Endothelial cell of umbilical vein (primary cell): ENCODE data around the gene NPLOC4. TPM values are rescaled to one million over a fixed set of nuclear protein-coding genes. Genes with fewer than 3 reads are reported as not detected.

Source experiments
- BruUV-seq: library from RNA; stranded (reverse); fragments of 400-500 nt; replicated peaks from 2 replicates; lab custom pipeline; 2021; lab: Mats Ljungman, UMichigan
- CTCF ChIA-PET: fragments of 300-600, 350-600 bp; sonication (Branson Sonifier 250); formaldehyde crosslinking; loops from one replicate; lab custom pipeline; 2021; ENCODE audit warnings: antibody characterized with exemption, inconsistent platforms; lab: Charles Lee
- POLR2A ChIA-PET: fragments of 300-600, 350-600 bp; sonication (Branson Sonifier 250); formaldehyde crosslinking; loops from one replicate; lab custom pipeline; 2021; ENCODE audit warnings: antibody characterized with exemption, inconsistent platforms; lab: Charles Lee
- DNase-seq: peaks from one replicate; pipeline ENCODE4 v3.0.0-alpha.2; 2011; ENCODE audit warnings: low read depth, low spot score
- FAIRE-seq: peaks from 2 replicates; lab custom pipeline; 2011; peaks lifted over from hg19 to GRCh38; lab: Jason Lieb, UNC
- H2AFZ ChIP-seq: 2 replicates; pipeline ENCODE4 v1.6.0; 2012; ENCODE audit warnings: low read depth, low read length, control low read depth, inconsistent platforms
- H3K27ac ChIP-seq: 2 replicates; pipeline ENCODE4 v1.5.1; 2011; ENCODE audit warnings: low read depth, mild to moderate bottlenecking, control low read depth, low read length, moderate library complexity; ENCODE audit not compliant: insufficient read depth
- H3K27me3 ChIP-seq, 2 experiments: 2 replicates each; pipeline versions ENCODE4 v1.6.0 to v1.6.1; 2011; ENCODE audit warnings: low read length in 2 of 2, mixed read lengths in 1 of 2; ENCODE audit not compliant: control insufficient read depth in 2 of 2, insufficient read depth in 2 of 2
- H3K36me3 ChIP-seq, 2 experiments: 2 replicates in 1 of 2; 3 replicates in 1 of 2; pipeline ENCODE4 v1.5.1; 2011; ENCODE audit warnings: low read length in 2 of 2, mild to moderate bottlenecking in 1 of 2, moderate library complexity in 1 of 2; ENCODE audit not compliant: control insufficient read depth in 2 of 2, insufficient read depth in 2 of 2; ENCODE audit errors: extremely low read depth in 1 of 2
- H3K4me1 ChIP-seq: 3 replicates; pipeline ENCODE4 v1.5.1; 2011; ENCODE audit warnings: mild to moderate bottlenecking, low read length; ENCODE audit not compliant: control insufficient read depth, insufficient read depth; ENCODE audit errors: extremely low read depth
- H3K4me2 ChIP-seq: 2 replicates; pipeline ENCODE4 v1.6.1; 2011; ENCODE audit warnings: low read length, control low read depth, mixed read lengths; ENCODE audit not compliant: insufficient read depth
- H3K4me3 ChIP-seq, 3 experiments: fragments of 200-600 bp in 1 of 3; sonication (generic), shearing (Covaris generic) in 1 of 3; replicated peaks in 1 of 3; 2 replicates each; pipeline ENCODE4 v1.5.1; 2011 to 2016; ENCODE audit warnings: control low read depth in 3 of 3, low read length in 3 of 3, mild to moderate bottlenecking in 2 of 3, inconsistent platforms in 1 of 3, low read depth in 1 of 3, moderate library complexity in 1 of 3; ENCODE audit not compliant: insufficient read depth in 1 of 3
- H3K79me2 ChIP-seq: 2 replicates; pipeline ENCODE4 v1.6.0; 2012; ENCODE audit warnings: low read length, inconsistent platforms; ENCODE audit not compliant: control insufficient read depth, insufficient read depth
- H3K9ac ChIP-seq: replicated peaks from 2 replicates; pipeline ENCODE3; 2011; ENCODE audit warnings: low read length, control low read depth; ENCODE audit not compliant: insufficient read depth; ENCODE audit errors: extremely low read depth
- H3K9me1 ChIP-seq: replicated peaks from 3 replicates; pipeline ENCODE4 v1.6.0; 2011; ENCODE audit warnings: mild to moderate bottlenecking, low read length; ENCODE audit not compliant: control insufficient read depth, insufficient read depth; ENCODE audit errors: extremely low read depth
- H3K9me3 ChIP-seq: replicated peaks from 2 replicates; pipeline ENCODE4 v1.5.1; 2012; ENCODE audit warnings: low read length, inconsistent platforms; ENCODE audit not compliant: control insufficient read depth, insufficient read depth
- H4K20me1 ChIP-seq: replicated peaks from 2 replicates; pipeline ENCODE3; 2011; ENCODE audit warnings: mild to moderate bottlenecking, low read length; ENCODE audit not compliant: control insufficient read depth, insufficient read depth; ENCODE audit errors: extremely low read depth
- EZH2 ChIP-seq: IDR thresholded peaks from 2 replicates; pipeline ENCODE4 v1.6.1; 2012; ENCODE audit warnings: borderline replicate concordance, low read depth, mild to moderate bottlenecking, moderate library complexity, low read length, inconsistent platforms; ENCODE audit not compliant: severe bottlenecking
- FOS ChIP-seq: IDR thresholded peaks from 2 replicates; pipeline ENCODE4 v1.6.1; 2011; ENCODE audit warnings: mild to moderate bottlenecking, low read length, moderate library complexity, borderline replicate concordance; ENCODE audit not compliant: insufficient read depth
- GATA2 ChIP-seq: IDR thresholded peaks from 2 replicates; pipeline ENCODE4 v1.7.0; 2011; ENCODE audit warnings: low read depth, mild to moderate bottlenecking, moderate library complexity, mixed read lengths, low read length; ENCODE audit not compliant: insufficient read length, insufficient read depth
- JUN ChIP-seq: IDR thresholded peaks from 2 replicates; pipeline ENCODE4 v1.6.1; 2011; ENCODE audit warnings: borderline replicate concordance, low read depth; ENCODE audit not compliant: insufficient read length, insufficient read depth
- MYC ChIP-seq: IDR thresholded peaks from one replicate; pipeline ENCODE4 v1.6.1; 2011; ENCODE audit warnings: mild to moderate bottlenecking, low read depth, low read length
- POLR2A ChIP-seq: IDR thresholded peaks from 2 replicates; pipeline ENCODE4 v1.6.1; 2012; ENCODE audit warnings: low read depth, mild to moderate bottlenecking, control low read depth, low read length
- POLR2AphosphoS5 ChIP-seq: IDR thresholded peaks from 2 replicates; pipeline ENCODE4 v1.6.1; 2012; ENCODE audit warnings: low read depth, mild to moderate bottlenecking, control low read depth, low read length, moderate library complexity; ENCODE audit not compliant: insufficient read depth
- dilution Hi-C: fragments of 300-500 bp; cut with MboI; formaldehyde crosslinking; loops from one replicate; pipeline ENCODE4 v1.15.0; 2019; ENCODE audit warnings: low sequenced_read_pairs; ENCODE audit not compliant: extremely low pct_ligation_motif_present
- intact Hi-C: fragments of 100-400 bp; cut with micrococcal nuclease; formaldehyde crosslinking; loops from one replicate; pipeline ENCODE4 v1.10.0; 2022
- polyA plus RNA-seq, 4 experiments: library from polyadenylated mRNA; depleted of rRNA in 3 of 4; stranded (reverse) in 3 of 4; unstranded in 1 of 4; fragments of >200 nt; gene quantifications; 2 replicates each; pipeline versions ENCODE4 v1.2.1 to v1.2.3, GENCODE V29; 2011 to 2012; ENCODE audit warnings: missing spikeins in 1 of 4
- total RNA-seq: library from RNA; stranded (reverse); gene quantifications from 2 replicates; pipeline ENCODE4 v1.2.3, GENCODE V29; 2021
- TF ChIP-seq, protein P1 (sequence below), 2 donors: IDR thresholded peaks; 1 replicate in 1 of 2; 2 replicates in 1 of 2; pipeline ENCODE4 v1.5.1; 2011; ENCODE audit warnings: low read length in 2 of 2, mild to moderate bottlenecking in 2 of 2, moderate library complexity in 2 of 2, control low read depth in 1 of 2, inconsistent platforms in 1 of 2, low read depth in 1 of 2; ENCODE audit not compliant: insufficient read depth in 1 of 2; ENCODE audit errors: extremely low read depth in 1 of 2
- TF ChIP-seq, protein P2 (sequence below): IDR thresholded peaks from 2 replicates; pipeline ENCODE4 v1.6.1; 2011; ENCODE audit not compliant: insufficient read depth, insufficient read length

Gene NPLOC4
- total and polyA plus RNA-seq, 2 donors (not counting 3 experiments of a cell fraction or from before 2014, with no cell fraction given): 150 to 175 TPM

DNA sequence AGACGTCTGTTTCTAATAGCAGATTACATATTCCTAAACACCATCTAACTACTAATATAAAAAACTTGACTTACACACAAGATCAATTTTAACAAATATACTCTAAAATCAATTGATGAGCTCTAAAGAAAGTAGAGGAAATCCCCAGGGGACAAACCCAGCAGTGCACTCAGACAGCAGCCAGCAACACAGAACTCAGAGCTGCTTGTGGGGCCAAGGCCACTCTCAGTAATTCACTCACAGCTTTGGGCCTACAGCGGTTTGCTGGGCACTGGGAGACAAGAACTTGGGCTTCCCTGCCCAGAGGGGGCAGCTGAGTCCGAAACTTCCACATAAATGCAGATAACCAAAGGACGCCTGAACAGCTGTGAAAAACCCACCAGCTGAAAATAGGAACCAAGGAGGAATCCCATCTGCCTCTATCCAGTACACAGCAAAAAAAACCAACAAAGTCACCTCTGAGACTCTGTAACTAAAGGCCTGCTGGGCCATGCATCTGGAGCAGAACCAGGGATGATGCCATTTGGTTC, 21.4 kb downstream of the NPLOC4 start:
- no peak for DNase-seq
- Histone ChIP-seq H3K27ac (no peak overlapping the region), H3K9me3 (no peaks in the 10 kb centered on the region), H3K4me1 (no peaks in the 10 kb centered on the region), H3K79me2 (peaks cover 57% of the 10 kb centered on the region), H3K9ac (no peak overlapping the region), H3K36me3 (peaks cover 21 to 24% of the 10 kb centered on the region in 2 experiments), H3K4me2 (no peak overlapping the region), H3K9me1 (no peaks in the 10 kb centered on the region), H2AFZ (no peak overlapping the region), H4K20me1 (peaks cover 3% of the 10 kb centered on the region), H3K27me3 (no peaks in the 10 kb centered on the region), H3K4me3 (no peak overlapping the region)
- dilution Hi-C loops (no loop called here), intact Hi-C loops (no loop called here)
- CTCF ChIA-PET: interaction anchor here (4.9 kb wide), 1 partner anchor 14 kb away, joined by 19 read pairs; no protein-coding TSS in a partner anchor
- no peak for TF ChIP-seq EZH2
- TF ChIP-seq GATA2: no peak
- TF ChIP-seq, protein P1, sequence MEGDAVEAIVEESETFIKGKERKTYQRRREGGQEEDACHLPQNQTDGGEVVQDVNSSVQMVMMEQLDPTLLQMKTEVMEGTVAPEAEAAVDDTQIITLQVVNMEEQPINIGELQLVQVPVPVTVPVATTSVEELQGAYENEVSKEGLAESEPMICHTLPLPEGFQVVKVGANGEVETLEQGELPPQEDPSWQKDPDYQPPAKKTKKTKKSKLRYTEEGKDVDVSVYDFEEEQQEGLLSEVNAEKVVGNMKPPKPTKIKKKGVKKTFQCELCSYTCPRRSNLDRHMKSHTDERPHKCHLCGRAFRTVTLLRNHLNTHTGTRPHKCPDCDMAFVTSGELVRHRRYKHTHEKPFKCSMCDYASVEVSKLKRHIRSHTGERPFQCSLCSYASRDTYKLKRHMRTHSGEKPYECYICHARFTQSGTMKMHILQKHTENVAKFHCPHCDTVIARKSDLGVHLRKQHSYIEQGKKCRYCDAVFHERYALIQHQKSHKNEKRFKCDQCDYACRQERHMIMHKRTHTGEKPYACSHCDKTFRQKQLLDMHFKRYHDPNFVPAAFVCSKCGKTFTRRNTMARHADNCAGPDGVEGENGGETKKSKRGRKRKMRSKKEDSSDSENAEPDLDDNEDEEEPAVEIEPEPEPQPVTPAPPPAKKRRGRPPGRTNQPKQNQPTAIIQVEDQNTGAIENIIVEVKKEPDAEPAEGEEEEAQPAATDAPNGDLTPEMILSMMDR (IDR thresholded peaks at IDR 0.05; ENCODE audit: extremely low read depth in 1 of 2, insufficient read depth in 1 of 2, low read depth in 1 of 2, low read length in 2 of 2): no peak
- no peak for TF ChIP-seq POLR2AphosphoS5
- no peak for TF ChIP-seq FOS
- no peak for TF ChIP-seq POLR2A
- TF ChIP-seq, protein P2, sequence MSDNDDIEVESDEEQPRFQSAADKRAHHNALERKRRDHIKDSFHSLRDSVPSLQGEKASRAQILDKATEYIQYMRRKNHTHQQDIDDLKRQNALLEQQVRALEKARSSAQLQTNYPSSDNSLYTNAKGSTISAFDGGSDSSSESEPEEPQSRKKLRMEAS: no peak
- TF ChIP-seq JUN: no peak
- no peak for TF ChIP-seq MYC
- no peak for FAIRE-seq
- POLR2A ChIA-PET: no interaction called here
- no TSS peak for BruUV-seq
